ENCODE data around the gene CLIP3. TPM values are rescaled to one million over a fixed set of nuclear protein-coding genes. Genes with fewer than 3 reads are reported as not detected.

Gene CLIP3
- total RNA-seq, 1 experiment from 2014 or later, result 1.5 TPM

DNA sequence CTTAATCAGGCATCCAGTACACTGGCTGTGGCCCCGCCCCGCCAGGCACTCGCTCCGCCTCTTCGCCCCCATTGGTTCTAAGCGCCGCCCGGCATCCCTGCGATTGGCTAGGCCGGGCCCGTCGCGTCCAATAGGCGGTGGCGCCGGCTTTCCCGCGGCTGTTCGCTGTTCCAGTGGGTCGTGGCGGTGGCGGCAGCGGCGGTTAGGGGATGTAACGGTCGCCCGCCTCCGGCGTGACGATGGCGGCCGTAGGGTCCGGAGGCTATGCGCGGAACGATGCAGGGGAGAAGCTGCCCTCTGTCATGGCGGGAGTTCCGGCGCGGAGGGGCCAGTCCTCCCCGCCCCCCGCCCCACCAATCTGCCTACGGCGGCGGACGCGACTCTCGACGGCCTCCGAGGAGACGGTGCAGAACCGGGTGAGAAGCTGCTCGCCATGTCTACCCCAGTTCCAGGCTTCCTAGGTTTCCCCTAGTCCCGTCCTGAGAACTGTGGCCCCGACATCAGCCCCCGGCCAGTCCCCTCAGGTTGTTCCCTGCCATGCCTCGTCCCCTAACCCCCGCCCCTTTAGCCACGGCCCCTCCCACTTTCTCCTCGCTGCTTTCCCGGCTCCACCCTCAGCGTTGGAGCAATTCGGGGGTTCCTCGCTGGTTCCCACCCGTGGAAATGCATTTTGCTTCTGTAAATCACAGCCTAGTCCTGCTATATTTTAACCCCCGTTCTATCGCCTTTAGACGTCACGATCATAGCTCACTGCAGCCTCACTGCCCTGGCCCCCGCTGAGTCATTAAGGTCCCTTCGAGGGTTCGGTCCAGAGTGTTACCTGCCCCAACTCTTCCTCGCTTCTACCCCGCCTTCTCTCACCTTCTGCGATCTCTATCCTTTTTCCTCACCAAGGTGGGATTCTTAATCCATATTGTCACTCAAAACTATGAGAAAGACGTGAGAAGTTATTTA lies 22.3 kb upstream of the CLIP3 start, which contains the start of gene WDR62:
Gene WDR62, plus strand, starts transcription at position 165 of the 954 bp plus-strand sequence. Its CDS starts 75 bp downstream, at position 240.
- intact Hi-C loops (cut with micrococcal nuclease), result loop anchor here (10.0 kb wide), 1 partner anchor 170 kb away; no protein-coding TSS in a partner anchor
- peak; percentile 83 for DNase-seq (ENCODE audit: low read depth, low spot score)
- TF ChIP-seq, protein P1, sequence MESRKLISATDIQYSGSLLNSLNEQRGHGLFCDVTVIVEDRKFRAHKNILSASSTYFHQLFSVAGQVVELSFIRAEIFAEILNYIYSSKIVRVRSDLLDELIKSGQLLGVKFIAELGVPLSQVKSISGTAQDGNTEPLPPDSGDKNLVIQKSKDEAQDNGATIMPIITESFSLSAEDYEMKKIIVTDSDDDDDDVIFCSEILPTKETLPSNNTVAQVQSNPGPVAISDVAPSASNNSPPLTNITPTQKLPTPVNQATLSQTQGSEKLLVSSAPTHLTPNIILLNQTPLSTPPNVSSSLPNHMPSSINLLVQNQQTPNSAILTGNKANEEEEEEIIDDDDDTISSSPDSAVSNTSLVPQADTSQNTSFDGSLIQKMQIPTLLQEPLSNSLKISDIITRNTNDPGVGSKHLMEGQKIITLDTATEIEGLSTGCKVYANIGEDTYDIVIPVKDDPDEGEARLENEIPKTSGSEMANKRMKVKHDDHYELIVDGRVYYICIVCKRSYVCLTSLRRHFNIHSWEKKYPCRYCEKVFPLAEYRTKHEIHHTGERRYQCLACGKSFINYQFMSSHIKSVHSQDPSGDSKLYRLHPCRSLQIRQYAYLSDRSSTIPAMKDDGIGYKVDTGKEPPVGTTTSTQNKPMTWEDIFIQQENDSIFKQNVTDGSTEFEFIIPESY (IDR thresholded peaks at IDR 0.05; ENCODE audit: extremely low read depth, insufficient replicate concordance, low read length), result no peak
- TF ChIP-seq EZH2 (IDR thresholded peaks at IDR 0.05) (no peak), POLR2A (IDR thresholded peaks at IDR 0.05; ENCODE audit: borderline replicate concordance, extremely low read depth, insufficient read depth, insufficient read length) (peak; percentile 25), POLR2AphosphoS5 (IDR thresholded peaks at IDR 0.05; ENCODE audit: low read depth, low read length) (peak; percentile 52), SRF (IDR thresholded peaks at IDR 0.05; ENCODE audit: low read depth) (no peak), ZFX (IDR thresholded peaks at IDR 0.05) (no peak), TCF7L2 (IDR thresholded peaks at IDR 0.05; ENCODE audit: borderline replicate concordance, extremely low read depth, insufficient read depth, insufficient read length) (no peak), SIN3A (IDR thresholded peaks at IDR 0.05; ENCODE audit: low read depth) (peak; percentile 88; the same call in 1 of the 2 replicates), FOSL1 (IDR thresholded peaks at IDR 0.05; ENCODE audit: low read depth) (no peak), YY1 (IDR thresholded peaks at IDR 0.05; ENCODE audit: extremely low read depth, insufficient replicate concordance, low read depth, low read length) (no peak), EZH2phosphoT487 (IDR thresholded peaks at IDR 0.05; ENCODE audit: borderline replicate concordance) (no peak), JUND (IDR thresholded peaks at IDR 0.05) (no peak), ELF1 (IDR thresholded peaks at IDR 0.05; ENCODE audit: borderline replicate concordance, low read depth) (no peak)
- TF ChIP-seq, protein P2, sequence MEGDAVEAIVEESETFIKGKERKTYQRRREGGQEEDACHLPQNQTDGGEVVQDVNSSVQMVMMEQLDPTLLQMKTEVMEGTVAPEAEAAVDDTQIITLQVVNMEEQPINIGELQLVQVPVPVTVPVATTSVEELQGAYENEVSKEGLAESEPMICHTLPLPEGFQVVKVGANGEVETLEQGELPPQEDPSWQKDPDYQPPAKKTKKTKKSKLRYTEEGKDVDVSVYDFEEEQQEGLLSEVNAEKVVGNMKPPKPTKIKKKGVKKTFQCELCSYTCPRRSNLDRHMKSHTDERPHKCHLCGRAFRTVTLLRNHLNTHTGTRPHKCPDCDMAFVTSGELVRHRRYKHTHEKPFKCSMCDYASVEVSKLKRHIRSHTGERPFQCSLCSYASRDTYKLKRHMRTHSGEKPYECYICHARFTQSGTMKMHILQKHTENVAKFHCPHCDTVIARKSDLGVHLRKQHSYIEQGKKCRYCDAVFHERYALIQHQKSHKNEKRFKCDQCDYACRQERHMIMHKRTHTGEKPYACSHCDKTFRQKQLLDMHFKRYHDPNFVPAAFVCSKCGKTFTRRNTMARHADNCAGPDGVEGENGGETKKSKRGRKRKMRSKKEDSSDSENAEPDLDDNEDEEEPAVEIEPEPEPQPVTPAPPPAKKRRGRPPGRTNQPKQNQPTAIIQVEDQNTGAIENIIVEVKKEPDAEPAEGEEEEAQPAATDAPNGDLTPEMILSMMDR (IDR thresholded peaks at IDR 0.05 in 2 of 3, conservative IDR thresholded peaks at IDR 0.05 in 1 of 3; ENCODE audit: borderline replicate concordance in 1 of 3, insufficient read depth in 1 of 3, low read depth in 2 of 3, low read length in 2 of 3), result no peak
- TF ChIP-seq, protein P3, sequence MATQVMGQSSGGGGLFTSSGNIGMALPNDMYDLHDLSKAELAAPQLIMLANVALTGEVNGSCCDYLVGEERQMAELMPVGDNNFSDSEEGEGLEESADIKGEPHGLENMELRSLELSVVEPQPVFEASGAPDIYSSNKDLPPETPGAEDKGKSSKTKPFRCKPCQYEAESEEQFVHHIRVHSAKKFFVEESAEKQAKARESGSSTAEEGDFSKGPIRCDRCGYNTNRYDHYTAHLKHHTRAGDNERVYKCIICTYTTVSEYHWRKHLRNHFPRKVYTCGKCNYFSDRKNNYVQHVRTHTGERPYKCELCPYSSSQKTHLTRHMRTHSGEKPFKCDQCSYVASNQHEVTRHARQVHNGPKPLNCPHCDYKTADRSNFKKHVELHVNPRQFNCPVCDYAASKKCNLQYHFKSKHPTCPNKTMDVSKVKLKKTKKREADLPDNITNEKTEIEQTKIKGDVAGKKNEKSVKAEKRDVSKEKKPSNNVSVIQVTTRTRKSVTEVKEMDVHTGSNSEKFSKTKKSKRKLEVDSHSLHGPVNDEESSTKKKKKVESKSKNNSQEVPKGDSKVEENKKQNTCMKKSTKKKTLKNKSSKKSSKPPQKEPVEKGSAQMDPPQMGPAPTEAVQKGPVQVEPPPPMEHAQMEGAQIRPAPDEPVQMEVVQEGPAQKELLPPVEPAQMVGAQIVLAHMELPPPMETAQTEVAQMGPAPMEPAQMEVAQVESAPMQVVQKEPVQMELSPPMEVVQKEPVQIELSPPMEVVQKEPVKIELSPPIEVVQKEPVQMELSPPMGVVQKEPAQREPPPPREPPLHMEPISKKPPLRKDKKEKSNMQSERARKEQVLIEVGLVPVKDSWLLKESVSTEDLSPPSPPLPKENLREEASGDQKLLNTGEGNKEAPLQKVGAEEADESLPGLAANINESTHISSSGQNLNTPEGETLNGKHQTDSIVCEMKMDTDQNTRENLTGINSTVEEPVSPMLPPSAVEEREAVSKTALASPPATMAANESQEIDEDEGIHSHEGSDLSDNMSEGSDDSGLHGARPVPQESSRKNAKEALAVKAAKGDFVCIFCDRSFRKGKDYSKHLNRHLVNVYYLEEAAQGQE (IDR thresholded peaks at IDR 0.05; ENCODE audit: low read depth), result no peak
- TF ChIP-seq, protein P4, sequence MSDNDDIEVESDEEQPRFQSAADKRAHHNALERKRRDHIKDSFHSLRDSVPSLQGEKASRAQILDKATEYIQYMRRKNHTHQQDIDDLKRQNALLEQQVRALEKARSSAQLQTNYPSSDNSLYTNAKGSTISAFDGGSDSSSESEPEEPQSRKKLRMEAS (IDR thresholded peaks at IDR 0.05), result peak; percentile 7; the same call in 1 of the 2 replicates
- TF ChIP-seq, protein P5, sequence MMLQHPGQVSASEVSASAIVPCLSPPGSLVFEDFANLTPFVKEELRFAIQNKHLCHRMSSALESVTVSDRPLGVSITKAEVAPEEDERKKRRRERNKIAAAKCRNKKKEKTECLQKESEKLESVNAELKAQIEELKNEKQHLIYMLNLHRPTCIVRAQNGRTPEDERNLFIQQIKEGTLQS (IDR thresholded peaks at IDR 0.05), result no peak

More for the DNA sequence above, 22.3 kb upstream of the CLIP3 start, which contains the start of gene WDR62:
- RAD21 ChIA-PET (ENCODE audit: low non-redundant PET in 1 of 2, low total read pairs in 2 of 2, uncharacterized antibody in 2 of 2, unreplicated experiment in 2 of 2), result interaction anchor here in 1 of 2 experiments (0.7 kb wide), 1 partner anchor 176 kb away, joined by 5 read pairs; no protein-coding TSS in a partner anchor
- CTCF ChIA-PET, result no interaction called here
- Histone ChIP-seq H3K4me1 (ENCODE audit: control insufficient read depth in 1 of 2, insufficient read depth in 2 of 2, low read length in 2 of 2) (peaks cover 19 to 43% of the 10 kb centered on the region in 2 experiments), H4K20me1 (ENCODE audit: insufficient read depth) (no peaks in the 10 kb centered on the region), H3K36me3 (ENCODE audit: control insufficient read depth in 1 of 2, insufficient read depth in 2 of 2, low read length in 2 of 2) (peaks cover 2 to 3% of the 10 kb centered on the region in 2 experiments; a peak in 2 of 4 replicates), H3K9me3 (ENCODE audit: control insufficient read depth in 1 of 2, insufficient read depth in 1 of 2, low read depth in 1 of 2, low read length in 2 of 2) (no peaks in the 10 kb centered on the region), H3K27ac (ENCODE audit: low read depth, low read length) (peak within 1 kb of the TSS; percentile 95), H3K9me2 (ENCODE audit: insufficient read depth) (no peaks in the 10 kb centered on the region), H3K79me2 (ENCODE audit: insufficient read depth, low read length) (peaks cover 33% of the 10 kb centered on the region), H3K4me2 (ENCODE audit: low read length) (peak within 1 kb of the TSS; percentile 94), H2AFZ (ENCODE audit: low read depth, low read length, poor library complexity, severe bottlenecking) (no peak within 1 kb of the TSS), H3K27me3 (ENCODE audit: insufficient read depth, low read length) (no peaks in the 10 kb centered on the region), H3K4me3 (replicated peaks in 1 of 2; ENCODE audit: low read depth in 1 of 2, low read length in 2 of 2) (peak within 1 kb of the TSS; percentile 51 to 74), H3K9ac (ENCODE audit: low read length) (peak within 1 kb of the TSS; percentile 73)
- POLR2A ChIA-PET, result interaction anchor here (0.8 to 1.6 kb wide), 2 partner anchors 10 to 60 kb away, joined by 3 read pairs; partner anchors contain the start of gene POLR2I
- ATAC-seq, result peak; percentile 81
- BruUV-seq (replicated peaks), result TSS peak; percentile 56

Measured in HCT116 (cell line).